Kidney epithelial cell (primary cell): Measurements from ENCODE around the gene BRAT1. TPM values are rescaled to one million over a fixed set of nuclear protein-coding genes. Genes with fewer than 3 reads are reported as not detected.

Source experiments
- DNase-seq: peaks from one replicate; pipeline ENCODE4 v3.0.0-alpha.2; 2010; ENCODE audit warnings: low read depth
- H3K27me3 ChIP-seq: 2 replicates; pipeline ENCODE4 v1.6.0; 2011; ENCODE audit warnings: low read length; ENCODE audit not compliant: control insufficient read depth, insufficient read depth
- H3K36me3 ChIP-seq: 2 replicates; pipeline ENCODE4 v1.5.1; 2011; ENCODE audit warnings: low read length; ENCODE audit not compliant: control insufficient read depth, insufficient read depth
- H3K4me3 ChIP-seq: 2 replicates; pipeline ENCODE4 v1.5.1; 2011; ENCODE audit warnings: low read depth, mild to moderate bottlenecking, control low read depth, low read length
- total RNA-seq: library from RNA; depleted of rRNA; stranded (reverse); fragments of >200 nt; gene quantifications from 2 replicates; pipeline ENCODE4 v1.2.3, GENCODE V29; 2015
- TF ChIP-seq, protein P1 (sequence below): IDR thresholded peaks from 2 replicates; pipeline ENCODE4 v1.5.1; 2011; ENCODE audit warnings: mild to moderate bottlenecking, moderate library complexity, low read length, control low read depth, inconsistent platforms; ENCODE audit not compliant: insufficient read depth, poor library complexity, severe bottlenecking

BRAT1 gene
- total RNA-seq, 1 donor from 2014 or later: 40.1 TPM

DNA sequence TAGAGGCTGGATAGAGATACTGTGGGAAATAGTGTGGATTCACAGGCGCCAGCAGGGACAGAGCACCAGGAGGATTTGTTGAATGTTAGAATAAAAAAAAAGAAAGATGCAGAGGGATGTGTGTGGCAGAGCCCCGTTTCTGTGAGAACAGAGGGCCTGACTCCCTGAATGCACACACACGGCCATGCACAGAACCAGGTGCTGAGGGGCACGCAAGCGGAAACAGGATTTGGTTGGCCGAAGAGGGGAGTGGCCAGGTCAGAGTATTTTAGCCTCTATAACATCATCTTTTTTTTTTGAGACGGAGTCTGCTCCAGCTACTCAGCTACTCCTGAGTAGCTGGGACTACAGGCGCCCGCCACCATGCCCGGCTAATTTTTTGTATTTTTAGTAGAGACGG, 25.3 kb upstream of the BRAT1 start:
- H3K36me3 ChIP-seq: no peaks in the 10 kb centered on the region

DNA sequence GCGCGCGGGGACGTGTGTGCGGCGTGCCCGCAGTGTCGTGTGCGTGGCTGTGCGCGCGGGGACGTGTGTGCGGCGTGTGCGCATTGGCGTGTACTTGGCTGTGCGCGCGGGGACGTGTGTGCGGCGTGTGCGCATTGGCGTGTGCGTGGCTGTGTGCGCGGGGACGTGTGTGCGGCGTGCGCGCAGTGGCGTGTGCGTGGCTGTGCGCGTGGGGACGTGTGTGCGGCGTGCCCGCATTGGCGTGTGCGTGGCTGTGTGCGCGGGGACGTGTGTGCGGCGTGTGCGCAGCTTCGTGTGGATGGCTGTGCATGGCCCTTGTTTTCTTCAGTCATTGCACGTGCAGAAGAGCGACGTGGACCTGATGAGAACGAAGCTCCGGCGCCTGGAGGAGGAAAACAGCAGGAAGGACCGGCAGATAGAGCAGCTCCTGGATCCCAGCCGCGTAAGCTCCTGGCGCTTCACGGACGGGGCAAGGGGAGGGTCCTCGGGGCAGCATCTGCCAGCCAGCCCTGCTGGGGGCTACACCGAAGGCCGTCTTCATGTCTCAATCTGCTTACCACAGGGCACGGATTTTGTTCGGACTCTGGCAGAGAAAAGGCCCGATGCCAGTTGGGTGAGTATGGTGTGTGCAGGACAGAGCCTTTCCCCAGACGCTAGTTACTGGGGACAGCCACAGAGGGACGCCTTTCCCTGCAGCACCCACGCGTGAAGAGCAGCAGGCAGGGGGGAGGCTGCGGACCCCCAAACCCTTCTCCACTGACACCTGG, 22.8 kb upstream of the BRAT1 start:
- TF ChIP-seq, protein P1, sequence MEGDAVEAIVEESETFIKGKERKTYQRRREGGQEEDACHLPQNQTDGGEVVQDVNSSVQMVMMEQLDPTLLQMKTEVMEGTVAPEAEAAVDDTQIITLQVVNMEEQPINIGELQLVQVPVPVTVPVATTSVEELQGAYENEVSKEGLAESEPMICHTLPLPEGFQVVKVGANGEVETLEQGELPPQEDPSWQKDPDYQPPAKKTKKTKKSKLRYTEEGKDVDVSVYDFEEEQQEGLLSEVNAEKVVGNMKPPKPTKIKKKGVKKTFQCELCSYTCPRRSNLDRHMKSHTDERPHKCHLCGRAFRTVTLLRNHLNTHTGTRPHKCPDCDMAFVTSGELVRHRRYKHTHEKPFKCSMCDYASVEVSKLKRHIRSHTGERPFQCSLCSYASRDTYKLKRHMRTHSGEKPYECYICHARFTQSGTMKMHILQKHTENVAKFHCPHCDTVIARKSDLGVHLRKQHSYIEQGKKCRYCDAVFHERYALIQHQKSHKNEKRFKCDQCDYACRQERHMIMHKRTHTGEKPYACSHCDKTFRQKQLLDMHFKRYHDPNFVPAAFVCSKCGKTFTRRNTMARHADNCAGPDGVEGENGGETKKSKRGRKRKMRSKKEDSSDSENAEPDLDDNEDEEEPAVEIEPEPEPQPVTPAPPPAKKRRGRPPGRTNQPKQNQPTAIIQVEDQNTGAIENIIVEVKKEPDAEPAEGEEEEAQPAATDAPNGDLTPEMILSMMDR: no peak
- H3K36me3 ChIP-seq: no peaks in the 10 kb centered on the region
- no peak for DNase-seq
- H3K27me3 ChIP-seq: no peaks in the 10 kb centered on the region
- H3K4me3 ChIP-seq: no peak overlapping the region

More for the DNA sequence above, 25.3 kb upstream of the BRAT1 start:
- Histone ChIP-seq H3K27me3 (no peaks in the 10 kb centered on the region), H3K4me3 (no peak overlapping the region)
- TF ChIP-seq, protein P1: no peak
- DNase-seq: no peak

DNA sequence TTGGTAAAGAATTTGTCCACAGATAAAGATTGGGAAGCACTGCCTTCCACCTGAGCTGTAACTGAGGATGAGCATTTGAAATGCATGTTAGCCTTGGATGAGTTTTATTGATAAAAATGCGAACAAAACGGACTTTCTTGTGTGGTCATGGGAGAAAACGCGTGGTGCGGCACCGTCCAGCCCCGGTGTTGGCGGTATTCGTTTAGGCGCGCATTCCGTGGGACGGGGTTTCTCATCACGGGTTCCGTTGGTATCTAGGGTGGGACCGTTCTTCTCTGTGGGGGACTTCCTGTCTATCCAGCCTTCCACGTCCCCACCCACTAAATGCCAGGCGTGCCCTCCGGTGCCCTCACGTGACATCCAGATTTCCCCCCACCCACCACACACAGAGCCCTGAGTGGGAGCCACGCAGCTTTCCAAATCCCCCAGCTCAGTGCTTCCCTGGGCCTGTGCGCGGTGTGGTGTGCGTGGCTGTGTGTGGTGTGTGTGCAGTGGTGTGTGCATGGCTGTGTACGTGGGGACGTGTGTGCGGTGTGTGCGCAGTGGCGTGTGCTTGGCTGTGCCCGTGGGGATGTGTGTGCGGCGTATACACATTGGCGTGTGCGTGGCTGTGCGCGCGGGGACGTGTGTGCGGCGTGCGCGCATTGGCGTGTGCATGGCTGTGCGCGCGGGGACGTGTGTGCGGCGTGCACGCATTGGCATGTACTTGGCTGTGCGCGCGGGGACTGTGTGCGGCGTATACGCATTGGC, 21.6 kb upstream of the BRAT1 start:
- DNase-seq: no peak
- TF ChIP-seq, protein P1: no peak
- Histone ChIP-seq H3K36me3 (no peaks in the 10 kb centered on the region), H3K27me3 (no peaks in the 10 kb centered on the region), H3K4me3 (no peak overlapping the region)

DNA sequence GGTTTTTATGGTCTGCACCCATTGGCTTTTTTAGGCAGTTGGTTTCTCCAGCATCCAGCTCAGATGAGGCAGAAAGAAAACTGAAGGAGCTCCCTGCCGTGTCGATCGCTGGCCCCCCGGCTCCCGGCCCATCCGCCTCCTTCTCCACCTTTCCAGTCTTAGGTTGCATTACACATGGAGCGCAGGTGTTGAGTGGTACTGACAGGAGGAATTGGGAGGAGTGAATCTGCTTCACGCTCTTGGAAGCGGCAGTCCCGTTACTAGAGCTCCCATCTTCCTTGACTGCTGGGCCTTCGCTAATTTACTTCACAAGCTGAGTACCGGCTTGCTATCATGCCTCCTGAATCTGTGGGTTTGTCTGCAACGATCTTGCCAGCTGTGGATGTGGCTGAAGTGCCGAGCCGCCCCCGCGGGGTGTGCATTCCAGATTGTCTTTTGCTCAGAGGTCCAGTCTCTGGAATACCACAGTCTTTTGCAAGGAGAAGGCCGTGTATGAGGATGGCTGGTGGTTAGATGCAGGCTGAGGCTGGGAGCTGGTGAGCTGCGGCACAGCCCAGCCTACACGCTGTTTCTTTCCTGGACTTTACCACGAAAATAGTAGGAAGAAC, 20.5 kb upstream of the BRAT1 start:
- Histone ChIP-seq H3K27me3 (no peaks in the 10 kb centered on the region), H3K36me3 (no peaks in the 10 kb centered on the region), H3K4me3 (no peak overlapping the region)
- DNase-seq: no peak
- TF ChIP-seq, protein P1: no peak

- TF ChIP-seq, protein P1: no peak
- H3K27me3 ChIP-seq: no peaks in the 10 kb centered on the region
- no peak for DNase-seq
- H3K36me3 ChIP-seq: no peaks in the 10 kb centered on the region
- no peak overlapping the region for H3K4me3 ChIP-seq
Measured at GRCh38 chr7:2575046-2575732, 19.9 kb upstream of the BRAT1 start.
